ENCODE data around the gene SLC9A9. TPM values are rescaled to one million over a fixed set of nuclear protein-coding genes. Genes with fewer than 3 reads are reported as not detected.
A peak's percentile ranks its signal among the peaks of the same experiment; 100 is the strongest.

SLC9A9 gene
- total RNA-seq, 1 donor from 2014 or later, result 11.4 TPM

DNA sequence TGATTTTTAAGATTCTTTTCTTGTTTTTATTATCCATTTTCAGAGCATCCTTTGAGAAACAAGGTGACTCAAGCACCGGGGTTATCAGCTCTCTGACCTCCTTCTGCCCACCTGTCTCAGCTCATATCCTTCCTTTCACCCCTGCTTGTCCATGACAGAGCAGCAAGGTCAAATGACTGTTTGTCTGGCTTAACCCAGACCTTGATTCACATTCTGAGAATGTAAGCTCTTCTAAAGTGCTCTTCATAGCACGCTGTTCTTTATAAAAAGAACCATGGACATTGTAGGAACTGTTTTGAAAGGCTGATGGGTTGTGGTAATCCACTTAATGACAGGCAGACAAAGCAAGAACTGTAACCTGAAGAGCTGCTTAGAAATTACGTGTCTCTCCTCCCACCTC, 606.2 kb downstream of the SLC9A9 start:
- no peak for TF ChIP-seq CTCF (IDR thresholded peaks at IDR 0.05; ENCODE audit: partially characterized antibody, unreplicated experiment)
- Mint-ChIP-seq H3K36me3 (ENCODE audit: unreplicated experiment) (peaks cover 5% of the 10 kb centered on the region), H3K27ac (ENCODE audit: unreplicated experiment) (no peak overlapping the region), H3K4me1 (ENCODE audit: low read depth, unreplicated experiment) (no peaks in the 10 kb centered on the region), H3K4me3 (ENCODE audit: unreplicated experiment) (no peak overlapping the region), H3K27me3 (ENCODE audit: unreplicated experiment) (no peaks in the 10 kb centered on the region), H3K9me3 (ENCODE audit: unreplicated experiment) (peaks cover 2% of the 10 kb centered on the region)
- no peak for DNase-seq

DNA sequence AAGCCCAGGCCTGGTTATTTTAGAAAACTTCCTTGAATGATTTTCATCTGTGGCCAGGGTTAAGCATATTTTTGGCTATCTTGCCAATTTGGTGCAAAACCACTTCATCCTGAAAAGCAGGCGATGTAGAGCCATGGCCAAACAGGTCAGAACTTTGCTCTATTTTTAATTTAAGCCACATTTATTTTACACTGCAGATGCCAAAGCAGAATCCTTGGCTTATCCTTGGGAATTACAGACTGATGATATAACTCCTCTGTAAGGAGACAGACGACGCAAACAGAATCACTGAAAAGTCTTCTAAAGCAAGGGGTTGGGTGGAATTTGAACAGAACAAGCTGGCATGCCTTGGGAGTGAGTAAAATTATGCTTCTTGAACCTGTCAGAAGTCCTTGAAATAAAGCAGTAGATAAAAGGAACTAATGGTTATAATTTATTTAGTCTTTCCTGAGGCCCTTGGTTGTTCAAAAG, 606.8 kb downstream of the SLC9A9 start:
- Mint-ChIP-seq H3K4me1 (ENCODE audit: low read depth, unreplicated experiment) (peaks cover 2% of the 10 kb centered on the region), H3K36me3 (ENCODE audit: unreplicated experiment) (peaks cover 5% of the 10 kb centered on the region), H3K4me3 (ENCODE audit: unreplicated experiment) (no peak overlapping the region), H3K27me3 (ENCODE audit: unreplicated experiment) (no peaks in the 10 kb centered on the region), H3K9me3 (ENCODE audit: unreplicated experiment) (peaks cover under 1% of the 10 kb centered on the region), H3K27ac (ENCODE audit: unreplicated experiment) (no peak overlapping the region)
- no peak for TF ChIP-seq CTCF (IDR thresholded peaks at IDR 0.05; ENCODE audit: partially characterized antibody, unreplicated experiment)
- DNase-seq, result no peak

DNA sequence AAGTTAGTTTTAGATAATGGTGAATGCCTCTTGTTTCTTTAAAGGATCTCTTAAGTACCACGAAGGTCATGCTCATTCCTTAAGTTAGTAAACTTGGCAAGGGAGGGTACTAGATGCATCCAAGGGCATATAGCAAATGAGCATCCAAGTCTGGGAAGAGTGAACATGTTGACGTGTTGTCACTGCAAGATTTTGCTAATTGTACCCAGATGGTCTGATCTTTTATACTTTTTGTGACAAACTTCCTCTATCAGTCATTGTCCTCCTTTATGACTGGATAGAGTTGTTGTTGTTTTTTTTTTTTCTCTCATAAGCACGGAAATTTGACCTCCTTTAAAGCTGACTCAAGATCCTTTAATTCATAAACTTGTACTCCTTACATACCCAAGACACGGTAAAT, 607.4 kb downstream of the SLC9A9 start:
- no peaks in the 10 kb centered on the region for H3K9me3 Mint-ChIP-seq (ENCODE audit: unreplicated experiment)
- peaks cover 5% of the 10 kb centered on the region for H3K36me3 Mint-ChIP-seq (ENCODE audit: unreplicated experiment)
- no peak for DNase-seq
- no peaks in the 10 kb centered on the region for H3K27me3 Mint-ChIP-seq (ENCODE audit: unreplicated experiment)
- H3K4me3 Mint-ChIP-seq (ENCODE audit: unreplicated experiment), result no peak overlapping the region
- H3K27ac Mint-ChIP-seq (ENCODE audit: unreplicated experiment), result no peak overlapping the region
- no peak for TF ChIP-seq CTCF (IDR thresholded peaks at IDR 0.05; ENCODE audit: partially characterized antibody, unreplicated experiment)
- peaks cover 2% of the 10 kb centered on the region for H3K4me1 Mint-ChIP-seq (ENCODE audit: low read depth, unreplicated experiment)

DNA sequence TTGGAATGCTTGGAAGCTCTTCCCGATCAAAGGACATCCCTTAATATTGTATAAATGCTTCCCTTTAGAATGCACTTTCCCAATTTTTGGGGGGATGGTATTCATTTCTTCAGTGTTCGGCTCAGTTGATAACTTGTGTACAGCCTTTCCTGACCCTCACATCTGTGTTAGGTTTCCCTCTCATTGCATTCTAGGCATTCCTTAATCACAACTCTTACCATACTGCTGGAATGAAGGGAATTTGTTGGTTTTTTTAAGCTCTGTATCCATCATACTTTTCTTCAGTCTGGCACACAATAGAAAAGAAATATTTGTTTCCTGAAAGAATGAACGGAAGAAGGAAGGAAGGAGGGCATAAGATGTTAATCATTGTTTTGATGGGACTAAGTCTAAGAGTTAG, 609.2 kb downstream of the SLC9A9 start:
- no peaks in the 10 kb centered on the region for H3K36me3 Mint-ChIP-seq (ENCODE audit: unreplicated experiment)
- H3K27me3 Mint-ChIP-seq (ENCODE audit: unreplicated experiment), result no peaks in the 10 kb centered on the region
- H3K4me1 Mint-ChIP-seq (ENCODE audit: low read depth, unreplicated experiment), result peaks cover 2% of the 10 kb centered on the region
- H3K27ac Mint-ChIP-seq (ENCODE audit: unreplicated experiment), result no peak overlapping the region
- no peaks in the 10 kb centered on the region for H3K9me3 Mint-ChIP-seq (ENCODE audit: unreplicated experiment)
- no peak for TF ChIP-seq CTCF (IDR thresholded peaks at IDR 0.05; ENCODE audit: partially characterized antibody, unreplicated experiment)
- DNase-seq, result no peak
- H3K4me3 Mint-ChIP-seq (ENCODE audit: unreplicated experiment), result no peak overlapping the region

DNA sequence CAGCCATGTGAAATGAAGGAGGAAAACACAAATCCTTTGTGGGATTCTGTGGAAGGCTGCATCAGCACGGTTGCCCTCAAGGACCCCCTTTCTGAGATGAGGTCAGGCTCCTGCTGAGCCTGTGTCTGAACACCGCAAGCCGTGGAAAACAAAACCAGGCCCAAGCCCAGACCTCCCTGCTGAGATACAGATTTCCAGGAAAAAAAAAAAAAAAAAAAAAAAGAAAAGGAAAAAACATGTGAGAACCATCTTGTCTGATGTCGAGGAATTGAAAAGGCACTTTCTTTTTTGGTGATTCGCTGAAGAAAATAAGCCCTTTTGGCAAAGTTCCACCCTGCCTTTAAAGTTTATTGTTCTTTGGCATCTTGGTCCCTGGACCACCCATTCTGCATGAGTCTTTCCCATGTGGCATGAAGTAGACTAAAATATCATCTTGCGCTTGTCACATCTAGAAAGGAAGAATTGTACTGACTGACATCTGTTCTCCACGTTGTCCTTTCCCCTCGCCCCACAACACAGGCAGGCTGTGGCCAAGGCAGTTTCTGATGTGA, 611.1 kb downstream of the SLC9A9 start:
- peaks cover 2% of the 10 kb centered on the region for H3K4me1 Mint-ChIP-seq (ENCODE audit: low read depth, unreplicated experiment)
- no peaks in the 10 kb centered on the region for H3K36me3 Mint-ChIP-seq (ENCODE audit: unreplicated experiment)
- H3K9me3 Mint-ChIP-seq (ENCODE audit: unreplicated experiment), result peaks cover 2% of the 10 kb centered on the region
- no peak for TF ChIP-seq CTCF (IDR thresholded peaks at IDR 0.05; ENCODE audit: partially characterized antibody, unreplicated experiment)
- H3K27me3 Mint-ChIP-seq (ENCODE audit: unreplicated experiment), result no peaks in the 10 kb centered on the region
- peak overlapping the region; percentile 56 for H3K27ac Mint-ChIP-seq (ENCODE audit: unreplicated experiment)
- no peak for DNase-seq
- H3K4me3 Mint-ChIP-seq (ENCODE audit: unreplicated experiment), result no peak overlapping the region

Measured in glutamatergic neuron (in vitro differentiated cells).